ENCODE results near the gene SLC44A5. TPM values are rescaled to one million over a fixed set of nuclear protein-coding genes. Genes with fewer than 3 reads are reported as not detected.

SLC44A5 gene
- total and polyA plus RNA-seq, 4 donors, result 0.13 to 1.1 (median 0.22) TPM

- TF ChIP-seq ZBTB33 (IDR thresholded peaks at IDR 0.05) (no peak), YY1 (IDR thresholded peaks at IDR 0.05) (no peak), RAD21 (IDR thresholded peaks at IDR 0.05) (no peak), EGR1 (IDR thresholded peaks at IDR 0.05; ENCODE audit: low read depth in 2 of 2) (no peak), FOXA1 (IDR thresholded peaks at IDR 0.05) (no peak), REST (IDR thresholded peaks at IDR 0.05) (no peak), GABPA (IDR thresholded peaks at IDR 0.05 in 1 of 2, conservative IDR thresholded peaks at IDR 0.05 in 1 of 2) (no peak), TAF1 (conservative IDR thresholded peaks at IDR 0.05) (no peak), ATF3 (IDR thresholded peaks at IDR 0.05) (no peak), RXRA (IDR thresholded peaks at IDR 0.05) (no peak), SP1 (IDR thresholded peaks at IDR 0.05) (no peak), HNF4A (conservative IDR thresholded peaks at IDR 0.05) (no peak), FOXA2 (IDR thresholded peaks at IDR 0.05) (no peak)
- no peak overlapping the region for H3K27ac ChIP-seq (ENCODE audit: low read depth in 1 of 2, low read length in 2 of 2)
- no peak overlapping the region for H3K9ac ChIP-seq (ENCODE audit: low read depth in 1 of 2, low read length in 2 of 2)
- H3K9me3 ChIP-seq (ENCODE audit: control insufficient read depth in 4 of 4, low read length in 3 of 4), result no peaks in the 10 kb centered on the region
- no peaks in the 10 kb centered on the region for H3K27me3 ChIP-seq (ENCODE audit: control insufficient read depth in 4 of 4, insufficient read depth in 4 of 4, low read length in 3 of 4)
- 64% methylated on average over 2 of the region's 2 CpGs for WGBS
- no peaks in the 10 kb centered on the region for H3K4me1 ChIP-seq (ENCODE audit: control insufficient read depth in 4 of 4, insufficient read depth in 4 of 4, low read length in 3 of 4)
- DNase-seq (ENCODE audit: low spot score), result no peak
- no peaks in the 10 kb centered on the region for H3K36me3 ChIP-seq (ENCODE audit: control insufficient read depth in 4 of 4, insufficient read depth in 3 of 4, low read depth in 1 of 4, low read length in 3 of 4)
- no peak overlapping the region for H3K4me3 ChIP-seq (ENCODE audit: low read depth in 1 of 3, low read length in 3 of 3)
Measured at GRCh38 chr1:75440274-75440673, 170.6 kb downstream of the SLC44A5 start.

- no peak overlapping the region for H3K4me3 ChIP-seq (ENCODE audit: low read depth in 1 of 3, low read length in 3 of 3)
- no peak for DNase-seq (ENCODE audit: low spot score)
- H3K27me3 ChIP-seq (ENCODE audit: control insufficient read depth in 4 of 4, insufficient read depth in 4 of 4, low read length in 3 of 4), result no peaks in the 10 kb centered on the region
- TF ChIP-seq TAF1 (conservative IDR thresholded peaks at IDR 0.05) (no peak), FOXA2 (IDR thresholded peaks at IDR 0.05) (no peak), ZBTB33 (IDR thresholded peaks at IDR 0.05) (no peak), MAX (IDR thresholded peaks at IDR 0.05) (no peak), FOXA1 (IDR thresholded peaks at IDR 0.05) (no peak), RAD21 (IDR thresholded peaks at IDR 0.05) (no peak), EGR1 (IDR thresholded peaks at IDR 0.05; ENCODE audit: low read depth in 2 of 2) (no peak), CTCF (IDR thresholded peaks at IDR 0.05; ENCODE audit: low read depth, low read length, missing input control) (no peak), SP1 (IDR thresholded peaks at IDR 0.05) (no peak), YY1 (IDR thresholded peaks at IDR 0.05) (no peak), JUND (IDR thresholded peaks at IDR 0.05) (no peak), RXRA (IDR thresholded peaks at IDR 0.05) (no peak), REST (IDR thresholded peaks at IDR 0.05) (no peak), HNF4A (conservative IDR thresholded peaks at IDR 0.05) (no peak), NR2F2 (IDR thresholded peaks at IDR 0.05) (no peak), HNF4G (IDR thresholded peaks at IDR 0.05) (no peak), ATF3 (IDR thresholded peaks at IDR 0.05) (no peak)
- H3K27ac ChIP-seq (ENCODE audit: low read depth in 1 of 2, low read length in 2 of 2), result no peak overlapping the region
- no peak overlapping the region for H3K9ac ChIP-seq (ENCODE audit: low read depth in 1 of 2, low read length in 2 of 2)
- H3K36me3 ChIP-seq (ENCODE audit: control insufficient read depth in 4 of 4, insufficient read depth in 3 of 4, low read depth in 1 of 4, low read length in 3 of 4), result no peaks in the 10 kb centered on the region
- no peaks in the 10 kb centered on the region for H3K9me3 ChIP-seq (ENCODE audit: control insufficient read depth in 4 of 4, low read length in 3 of 4)
- H3K4me1 ChIP-seq (ENCODE audit: control insufficient read depth in 4 of 4, insufficient read depth in 4 of 4, low read length in 3 of 4), result no peaks in the 10 kb centered on the region
Measured at GRCh38 chr1:75438355-75438754, 172.6 kb downstream of the SLC44A5 start.
